HFFc6 (cell line): ENCODE measurements around the gene CELA2B. TPM values are rescaled to one million over a fixed set of nuclear protein-coding genes. Genes with fewer than 3 reads are reported as not detected.
"Not testable (repeated sequence)": the region's sequence is repeated elsewhere in the genome, so short reads cannot be mapped to it uniquely, and the experiment has no call there.

Experiments used
- DNase-seq: peaks from one replicate; pipeline ENCODE4 v3.0.0-alpha.2; 2018
- H3K27ac Mint-ChIP-seq: 2 replicates; pipeline ENCODE4 v1.8.0; 2020; ENCODE audit warnings: mild to moderate bottlenecking, mixed read lengths
- H3K27me3 Mint-ChIP-seq: 2 replicates; pipeline ENCODE4 v1.8.0; 2021; ENCODE audit warnings: mild to moderate bottlenecking, moderate library complexity, mixed read lengths; ENCODE audit not compliant: insufficient read depth
- H3K36me3 Mint-ChIP-seq: 2 replicates; pipeline ENCODE4 v1.8.0; 2021; ENCODE audit warnings: low read depth, mixed read lengths
- H3K4me1 Mint-ChIP-seq: 2 replicates; pipeline ENCODE4 v1.8.0; 2020; ENCODE audit warnings: low read depth, mixed read lengths
- H3K4me3 Mint-ChIP-seq: 2 replicates; pipeline ENCODE4 v1.8.0; 2020; ENCODE audit warnings: mild to moderate bottlenecking, moderate library complexity, mixed read lengths
- H3K9me3 Mint-ChIP-seq: 2 replicates; pipeline ENCODE4 v1.8.0; 2020; ENCODE audit warnings: mild to moderate bottlenecking, mixed read lengths
- CTCF ChIP-seq: fragments of 200-600 bp; sonication (generic); IDR thresholded peaks from 2 replicates; pipeline ENCODE4 v1.5.0; 2021; ENCODE audit warnings: antibody characterized with exemption, mild to moderate bottlenecking
- total RNA-seq, 6 experiments: library from RNA; stranded (reverse); fragmentation: NEBNext Ultra II Directional; extraction: Animal tissue kit (Norgen Biotek cat#: 25700); gene quantifications; 2 replicates in 1 of 6; 3 replicates in 5 of 6; pipeline ENCODE4 v1.2.3, GENCODE V29; 2021

CELA2B gene
- total RNA-seq, 6 experiments from 2014 or later = not detected

GRCh38 chr1:15468145-15468544 lies 7.8 kb upstream of the CELA2B start:
- no peak overlapping the region for H3K27ac Mint-ChIP-seq
- no peak overlapping the region for H3K4me3 Mint-ChIP-seq
- no peaks in the 10 kb centered on the region for H3K4me1 Mint-ChIP-seq
- H3K36me3 Mint-ChIP-seq = no peaks in the 10 kb centered on the region
- TF ChIP-seq CTCF = no peak
- H3K27me3 Mint-ChIP-seq = peaks cover 31% of the 10 kb centered on the region
- no peak for DNase-seq
- no peaks in the 10 kb centered on the region for H3K9me3 Mint-ChIP-seq

- H3K9me3 Mint-ChIP-seq = no peaks in the 10 kb centered on the region
- no peak for TF ChIP-seq CTCF
Observed at GRCh38 chr1:15469361-15469760, 6.5 kb upstream of the CELA2B start.

GRCh38 chr1:15469821-15470448 lies 6.0 kb upstream of the CELA2B start:
- not testable (repeated sequence) for H3K4me1 Mint-ChIP-seq, H3K9me3 Mint-ChIP-seq, H3K4me3 Mint-ChIP-seq, DNase-seq, H3K36me3 Mint-ChIP-seq, H3K27ac Mint-ChIP-seq
- peaks cover 31% of the 10 kb centered on the region for H3K27me3 Mint-ChIP-seq

More at GRCh38 chr1:15469361-15469760, 6.5 kb upstream of the CELA2B start:
- Mint-ChIP-seq H3K4me3 (no peak overlapping the region), H3K4me1 (no peaks in the 10 kb centered on the region), H3K27me3 (peaks cover 31% of the 10 kb centered on the region), H3K27ac (no peak overlapping the region), H3K36me3 (no peaks in the 10 kb centered on the region)
- DNase-seq = no peak

- not testable (repeated sequence) for DNase-seq, H3K4me3 Mint-ChIP-seq, H3K9me3 Mint-ChIP-seq, H3K27ac Mint-ChIP-seq, H3K4me1 Mint-ChIP-seq, H3K36me3 Mint-ChIP-seq
- peaks cover 34% of the 10 kb centered on the region for H3K27me3 Mint-ChIP-seq
Observed at GRCh38 chr1:15471067-15471466, 4.8 kb upstream of the CELA2B start.

DNA sequence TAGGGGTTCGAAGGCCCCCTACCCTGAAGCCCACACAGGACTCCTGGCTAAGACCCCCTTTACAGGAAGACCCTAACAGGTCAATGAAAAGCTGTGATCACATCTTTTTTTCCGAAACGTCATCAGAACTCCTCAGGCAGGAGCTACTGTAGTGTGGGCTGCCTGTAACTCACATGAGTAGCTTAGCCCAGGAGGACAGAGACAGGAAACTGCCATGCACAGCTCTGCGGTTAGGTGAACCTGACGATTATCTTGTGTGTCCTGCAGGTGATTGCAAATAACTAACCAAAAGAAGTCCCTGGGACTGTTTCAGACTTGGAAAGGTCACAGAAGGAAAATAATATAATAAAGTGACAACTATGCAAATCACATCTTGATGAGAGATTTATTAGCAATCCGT lies 4.2 kb upstream of the CELA2B start:
- H3K27me3 Mint-ChIP-seq = peaks cover 33% of the 10 kb centered on the region
- not testable (repeated sequence) for H3K4me1 Mint-ChIP-seq, H3K4me3 Mint-ChIP-seq

GRCh38 chr1:15472587-15472986 lies 3.3 kb upstream of the CELA2B start:
- no peak overlapping the region for H3K4me3 Mint-ChIP-seq
- H3K4me1 Mint-ChIP-seq = no peaks in the 10 kb centered on the region
- no peak overlapping the region for H3K27ac Mint-ChIP-seq
- H3K36me3 Mint-ChIP-seq = no peaks in the 10 kb centered on the region
- DNase-seq = no peak
- H3K27me3 Mint-ChIP-seq = peaks cover 32% of the 10 kb centered on the region
- no peak for TF ChIP-seq CTCF
- H3K9me3 Mint-ChIP-seq = no peaks in the 10 kb centered on the region

More for the DNA sequence above, 4.2 kb upstream of the CELA2B start:
- DNase-seq, H3K36me3 Mint-ChIP-seq, H3K9me3 Mint-ChIP-seq, H3K27ac Mint-ChIP-seq: not testable (repeated sequence)

DNA sequence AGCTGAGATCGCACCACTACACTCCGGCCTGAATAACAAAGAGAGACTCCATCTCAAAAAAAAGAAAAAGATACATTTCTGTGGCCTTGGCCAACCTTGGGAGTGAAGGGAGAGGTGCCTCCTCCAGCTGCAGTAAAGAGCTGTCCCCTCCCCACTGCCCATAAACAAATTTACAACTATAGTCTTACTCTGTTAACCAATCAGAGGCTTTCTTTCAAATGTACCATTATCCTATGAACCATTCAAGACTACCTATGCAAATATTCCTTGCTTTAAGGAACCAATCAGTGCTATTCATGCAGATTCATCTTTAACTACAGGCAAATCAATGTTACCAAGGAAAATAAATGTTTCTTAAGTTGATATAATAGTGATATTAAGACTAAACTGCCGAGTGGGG lies 1.0 kb downstream of the CELA2B start:
- no peak for DNase-seq
- Mint-ChIP-seq H3K27ac (no peak overlapping the region), H3K4me3 (no peak overlapping the region), H3K4me1 (no peaks in the 10 kb centered on the region), H3K9me3 (no peaks in the 10 kb centered on the region), H3K36me3 (no peaks in the 10 kb centered on the region), H3K27me3 (peaks cover 19% of the 10 kb centered on the region)
- TF ChIP-seq CTCF = no peak
